Sigmoid colon (tissue), 7 donors: ENCODE results near the gene STARD9. TPM values are rescaled to one million over a fixed set of nuclear protein-coding genes. Genes with fewer than 3 reads are reported as not detected.
"Not testable (repeated sequence)": the region's sequence is repeated elsewhere in the genome, so short reads cannot be mapped to it uniquely, and the experiment has no call there.

Experiments
- DNase-seq: peaks from one replicate; pipeline ENCODE4 v3.0.0-alpha.2; 2019
- H3K27ac ChIP-seq, 4 donors: fragments of 200-600 bp; sonication (generic); one replicate each; pipeline ENCODE4 v1.5.1; 2016 to 2019; ENCODE audit warnings: mild to moderate bottlenecking in 1 of 4
- H3K27me3 ChIP-seq, 3 donors: fragments of 200-600 bp; sonication (generic); one replicate each; pipeline ENCODE4 v1.5.1; 2019; ENCODE audit warnings: mild to moderate bottlenecking in 1 of 3
- H3K36me3 ChIP-seq, 4 donors: fragments of 200-600 bp; sonication (generic); one replicate each; pipeline ENCODE4 v1.5.1; 2016 to 2019
- H3K4me1 ChIP-seq, 4 donors: fragments of 200-600 bp; sonication (generic); one replicate each; pipeline ENCODE4 v1.5.1; 2017 to 2019
- H3K4me3 ChIP-seq, 4 donors: fragments of 200-600 bp; sonication (generic); one replicate each; pipeline ENCODE4 v1.5.1; 2017 to 2019; ENCODE audit warnings: mild to moderate bottlenecking in 2 of 4, moderate library complexity in 1 of 4
- H3K9me3 ChIP-seq, 4 donors: fragments of 200-600 bp in 3 of 4; sonication (generic) in 3 of 4; one replicate each; pipeline versions ENCODE4 v1.5.1 to v1.6.1; 2013 to 2019
- CTCF ChIP-seq, 4 experiments: fragments of 450-650 bp in 3 of 4; fragments of 200-600 bp in 1 of 4; IDR thresholded peaks; one replicate each; pipeline ENCODE4 v1.5.1; 2016 to 2019; ENCODE audit warnings: antibody characterized with exemption in 4 of 4, mild to moderate bottlenecking in 3 of 4, moderate library complexity in 2 of 4
- EP300 ChIP-seq, 4 donors: sonication (generic); formaldehyde crosslinking; IDR thresholded peaks; one replicate each; pipeline ENCODE4 v1.6.1; 2017; ENCODE audit warnings: antibody characterized with exemption in 4 of 4
- POLR2A ChIP-seq, 2 donors: fragments of 450-650 bp; IDR thresholded peaks; one replicate each; pipeline ENCODE4 v1.6.1; 2016; ENCODE audit warnings: antibody characterized with exemption in 2 of 2, mild to moderate bottlenecking in 2 of 2, moderate library complexity in 2 of 2
- POLR2AphosphoS5 ChIP-seq, 4 donors: sonication (generic); formaldehyde crosslinking; IDR thresholded peaks; one replicate each; pipeline ENCODE4 v1.6.1; 2017; ENCODE audit warnings: antibody characterized with exemption in 4 of 4
- WGBS, 2 donors: extraction: QIAGEN DNeasy Blood & Tissue Kit; methylation state at CpG; one replicate each; pipeline ENCODE4 v1.1.7; 2013; 5-methylcytosine and 5-hydroxymethylcytosine counted together
- intact Hi-C: fragments of 100-400 bp; cut with DNase I; formaldehyde crosslinking; loops from one replicate; pipeline ENCODE4 v1.15.1; 2023
- polyA plus RNA-seq, 3 donors: library from polyadenylated mRNA; stranded (reverse); fragments of 200-250 nt; gene quantifications; one replicate each; pipeline ENCODE4 v1.2.3, GENCODE V29; 2013
- total RNA-seq, 4 donors: library from RNA; depleted of rRNA; stranded (reverse); fragments of >200 nt; gene quantifications; one replicate each; pipeline ENCODE4 v1.1.0, GENCODE V29; 2016
- donor health status: healthy with polysubstance abuse.
- donor health status: Bipolar disorder and iron deficiency.
- donor health status: healthy.

The STARD9 gene
- total and polyA plus RNA-seq, 7 donors, result 0.60 to 125 (median 36.4) TPM

GRCh38 chr15:42553554-42553953 lies 21.9 kb upstream of the STARD9 start:
- no peak overlapping the region for H3K27ac ChIP-seq
- TF ChIP-seq EP300 (IDR thresholded peaks at IDR 0.05), result no peak
- no peak for TF ChIP-seq POLR2A (IDR thresholded peaks at IDR 0.05)
- no peak for TF ChIP-seq POLR2AphosphoS5 (IDR thresholded peaks at IDR 0.05)
- no peak for TF ChIP-seq CTCF (IDR thresholded peaks at IDR 0.05)
- no peaks in the 10 kb centered on the region for H3K27me3 ChIP-seq
- no peaks in the 10 kb centered on the region for H3K9me3 ChIP-seq
- intact Hi-C loops, result no loop called here
- 93% methylated on average over 1 of the region's 1 CpG for WGBS, 2 donors
- H3K4me1 ChIP-seq, result peaks cover 0 to 7% (median 3%) of the 10 kb centered on the region in 4 donors
- DNase-seq, result no peak
- no peak overlapping the region for H3K4me3 ChIP-seq
- peaks cover 0 to 7% (median 1%) of the 10 kb centered on the region in 4 donors for H3K36me3 ChIP-seq

- H3K27me3 ChIP-seq, H3K4me1 ChIP-seq, H3K9me3 ChIP-seq, H3K4me3 ChIP-seq, intact Hi-C loops: not testable (repeated sequence)
- 96 to 98% methylated on average over 11 of the region's 12 CpGs for WGBS, 2 donors
- DNase-seq, result peak; percentile 72
- peaks cover 2 to 38% (median 12%) of the 10 kb centered on the region in 4 donors for H3K36me3 ChIP-seq
- H3K27ac ChIP-seq, result peak overlapping the region in 1 of 4 donors; percentile 5
Observed at GRCh38 chr15:42556550-42557207, 18.7 kb upstream of the STARD9 start.

GRCh38 chr15:42558739-42559138 lies 16.7 kb upstream of the STARD9 start:
- H3K4me1 ChIP-seq, result no peaks in the 10 kb centered on the region
- WGBS, 2 donors, result 96% methylated on average over 3 of the region's 3 CpGs
- intact Hi-C loops, result no loop called here
- peaks cover 5 to 58% (median 18%) of the 10 kb centered on the region in 4 donors for H3K36me3 ChIP-seq
- no peak for TF ChIP-seq POLR2A (IDR thresholded peaks at IDR 0.05)
- H3K9me3 ChIP-seq, result no peaks in the 10 kb centered on the region
- no peak overlapping the region for H3K27ac ChIP-seq
- no peak for DNase-seq
- no peak overlapping the region for H3K4me3 ChIP-seq
- H3K27me3 ChIP-seq, result no peaks in the 10 kb centered on the region

GRCh38 chr15:42576040-42576594 lies 711 bp downstream of the STARD9 start:
- 12 to 18% methylated on average over 16 of the region's 16 CpGs for WGBS, 2 donors
- Histone ChIP-seq H3K4me1 (peaks cover 0 to 49% (median 45%) of the 10 kb centered on the region in 4 donors), H3K36me3 (no peaks in the 10 kb centered on the region), H3K27me3 (no peaks in the 10 kb centered on the region), H3K27ac (peak overlapping the region; percentile 95 to 98 (median 97)), H3K9me3 (no peaks in the 10 kb centered on the region), H3K4me3 (peak overlapping the region; percentile 73 to 97 (median 86))
- TF ChIP-seq EP300 (IDR thresholded peaks at IDR 0.05) (no peak), CTCF (IDR thresholded peaks at IDR 0.05) (no peak), POLR2AphosphoS5 (IDR thresholded peaks at IDR 0.05) (no peak), POLR2A (IDR thresholded peaks at IDR 0.05) (no peak)
- intact Hi-C loops, result loop anchor here (5.0 kb wide), 1 partner anchor 76 kb away; no protein-coding TSS in a partner anchor
- no peak for DNase-seq

- Histone ChIP-seq H3K36me3 (no peaks in the 10 kb centered on the region), H3K4me1 (peaks cover 0 to 53% (median 48%) of the 10 kb centered on the region in 4 donors)
Observed at GRCh38 chr15:42576776-42577175, 1.4 kb downstream of the STARD9 start.

More at GRCh38 chr15:42576776-42577175, 1.4 kb downstream of the STARD9 start:
- Histone ChIP-seq H3K27ac (peak overlapping the region; percentile 95 to 98 (median 97)), H3K9me3 (no peaks in the 10 kb centered on the region), H3K4me3 (peak overlapping the region; percentile 73 to 97 (median 86)), H3K27me3 (no peaks in the 10 kb centered on the region)
- WGBS, 2 donors, result 61 to 74% methylated on average over 1 of the region's 1 CpG
- intact Hi-C loops, result loop anchor here (5.0 kb wide), 1 partner anchor 76 kb away; no protein-coding TSS in a partner anchor
- TF ChIP-seq POLR2AphosphoS5 (IDR thresholded peaks at IDR 0.05) (no peak), POLR2A (IDR thresholded peaks at IDR 0.05) (no peak), EP300 (IDR thresholded peaks at IDR 0.05) (no peak), CTCF (IDR thresholded peaks at IDR 0.05) (no peak)
- no peak for DNase-seq
